Body of pancreas (tissue), 4 donors: Measurements from ENCODE around the gene DACH2.

Source experiments
- POLR2A ChIP-seq, 3 donors: fragments of 450-650 bp; IDR thresholded peaks; one replicate each; pipeline ENCODE4 v1.6.1; 2016; ENCODE audit warnings: antibody characterized with exemption in 3 of 3, mild to moderate bottlenecking in 2 of 3
- TF ChIP-seq, protein P1 (sequence below), 7 experiments: fragments of 450-650 bp in 4 of 7; fragments of 200-600 bp in 3 of 7; sonication (generic) in 3 of 7; IDR thresholded peaks; one replicate each; pipeline ENCODE4 v1.5.1; 2016 to 2019; ENCODE audit warnings: antibody characterized with exemption in 7 of 7

DNA sequence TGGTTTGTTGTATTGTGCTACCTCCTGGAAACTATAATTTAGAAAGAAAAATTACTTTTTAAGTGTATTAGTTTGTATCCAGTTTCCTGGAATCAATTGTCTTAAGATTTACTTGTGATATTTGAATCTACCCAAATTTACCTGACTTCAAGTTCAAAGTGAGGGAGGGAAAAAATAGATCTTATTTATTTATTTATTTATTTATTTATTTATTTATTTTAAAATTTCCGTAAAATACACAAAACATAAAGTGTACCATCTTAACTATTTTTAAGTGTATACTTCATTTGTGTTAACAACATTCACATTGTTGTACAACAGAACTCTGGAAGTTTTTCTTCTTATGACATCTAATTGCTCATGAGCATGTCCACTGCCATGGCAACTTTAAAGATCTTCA lies 356.0 kb downstream of the DACH2 start:
- TF ChIP-seq, protein P1, sequence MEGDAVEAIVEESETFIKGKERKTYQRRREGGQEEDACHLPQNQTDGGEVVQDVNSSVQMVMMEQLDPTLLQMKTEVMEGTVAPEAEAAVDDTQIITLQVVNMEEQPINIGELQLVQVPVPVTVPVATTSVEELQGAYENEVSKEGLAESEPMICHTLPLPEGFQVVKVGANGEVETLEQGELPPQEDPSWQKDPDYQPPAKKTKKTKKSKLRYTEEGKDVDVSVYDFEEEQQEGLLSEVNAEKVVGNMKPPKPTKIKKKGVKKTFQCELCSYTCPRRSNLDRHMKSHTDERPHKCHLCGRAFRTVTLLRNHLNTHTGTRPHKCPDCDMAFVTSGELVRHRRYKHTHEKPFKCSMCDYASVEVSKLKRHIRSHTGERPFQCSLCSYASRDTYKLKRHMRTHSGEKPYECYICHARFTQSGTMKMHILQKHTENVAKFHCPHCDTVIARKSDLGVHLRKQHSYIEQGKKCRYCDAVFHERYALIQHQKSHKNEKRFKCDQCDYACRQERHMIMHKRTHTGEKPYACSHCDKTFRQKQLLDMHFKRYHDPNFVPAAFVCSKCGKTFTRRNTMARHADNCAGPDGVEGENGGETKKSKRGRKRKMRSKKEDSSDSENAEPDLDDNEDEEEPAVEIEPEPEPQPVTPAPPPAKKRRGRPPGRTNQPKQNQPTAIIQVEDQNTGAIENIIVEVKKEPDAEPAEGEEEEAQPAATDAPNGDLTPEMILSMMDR (IDR thresholded peaks at IDR 0.05): no peak
- no peak for TF ChIP-seq POLR2A (IDR thresholded peaks at IDR 0.05)
